ENCODE results near the gene ETV5.

DNA sequence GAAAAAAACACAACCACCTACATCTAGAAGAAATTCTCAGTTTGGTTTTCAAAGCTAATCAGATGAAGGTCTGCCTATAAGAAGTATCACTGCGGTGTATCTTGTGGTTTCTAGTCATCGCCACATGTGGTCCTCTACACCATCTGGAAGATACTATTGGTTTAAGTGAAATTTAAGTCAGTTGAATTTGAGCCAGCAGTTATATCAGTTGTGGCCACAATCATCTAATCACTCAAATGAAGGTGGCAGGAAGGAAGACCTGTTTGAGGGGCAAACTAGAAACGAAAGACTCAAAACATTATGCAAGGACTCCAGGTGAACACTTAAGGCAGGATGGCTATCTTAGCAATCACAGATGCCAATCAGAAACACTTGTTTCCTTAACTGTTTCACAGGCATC, 48.7 kb downstream of the ETV5 start:
- no peak for TF ChIP-seq CTCF (IDR thresholded peaks at IDR 0.05)
- TF ChIP-seq POLR2A (IDR thresholded peaks at IDR 0.05) = no peak
- no peak for TF ChIP-seq EP300 (IDR thresholded peaks at IDR 0.05)

All from tibial nerve (tissue), 4 donors.